ENCODE measurements around the gene PLXNA4.

PLXNA4 gene

GRCh38 chr7:132098327-132098726 is 477.9 kb downstream of the PLXNA4 start:
- H3K9me2 ChIP-seq (replicated peaks; ENCODE audit: control insufficient read depth, low read length): no peaks in the 10 kb centered on the region
- H3K36me3 ChIP-seq (ENCODE audit: control insufficient read depth, low read length): no peaks in the 10 kb centered on the region
- no peaks in the 10 kb centered on the region for H3K9me3 ChIP-seq (ENCODE audit: control insufficient read depth, insufficient read depth, low read length)
- no peaks in the 10 kb centered on the region for H3K79me2 ChIP-seq (ENCODE audit: control insufficient read depth, low read length)
- H3K4me2 ChIP-seq (ENCODE audit: low read length): no peak overlapping the region
- no peak overlapping the region for H3K4me3 ChIP-seq (ENCODE audit: low read length)
- TF ChIP-seq EZH2phosphoT487 (IDR thresholded peaks at IDR 0.05; ENCODE audit: borderline replicate concordance, low read length): no peak
- TF ChIP-seq, protein P1, sequence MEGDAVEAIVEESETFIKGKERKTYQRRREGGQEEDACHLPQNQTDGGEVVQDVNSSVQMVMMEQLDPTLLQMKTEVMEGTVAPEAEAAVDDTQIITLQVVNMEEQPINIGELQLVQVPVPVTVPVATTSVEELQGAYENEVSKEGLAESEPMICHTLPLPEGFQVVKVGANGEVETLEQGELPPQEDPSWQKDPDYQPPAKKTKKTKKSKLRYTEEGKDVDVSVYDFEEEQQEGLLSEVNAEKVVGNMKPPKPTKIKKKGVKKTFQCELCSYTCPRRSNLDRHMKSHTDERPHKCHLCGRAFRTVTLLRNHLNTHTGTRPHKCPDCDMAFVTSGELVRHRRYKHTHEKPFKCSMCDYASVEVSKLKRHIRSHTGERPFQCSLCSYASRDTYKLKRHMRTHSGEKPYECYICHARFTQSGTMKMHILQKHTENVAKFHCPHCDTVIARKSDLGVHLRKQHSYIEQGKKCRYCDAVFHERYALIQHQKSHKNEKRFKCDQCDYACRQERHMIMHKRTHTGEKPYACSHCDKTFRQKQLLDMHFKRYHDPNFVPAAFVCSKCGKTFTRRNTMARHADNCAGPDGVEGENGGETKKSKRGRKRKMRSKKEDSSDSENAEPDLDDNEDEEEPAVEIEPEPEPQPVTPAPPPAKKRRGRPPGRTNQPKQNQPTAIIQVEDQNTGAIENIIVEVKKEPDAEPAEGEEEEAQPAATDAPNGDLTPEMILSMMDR (IDR thresholded peaks at IDR 0.05; ENCODE audit: low read depth, low read length, poor library complexity, severe bottlenecking): no peak
- no peaks in the 10 kb centered on the region for H4K20me1 ChIP-seq (ENCODE audit: control insufficient read depth, insufficient read depth, low read depth, low read length)
- no peak overlapping the region for H3K27ac ChIP-seq (ENCODE audit: low read depth, low read length)
- no peaks in the 10 kb centered on the region for H3K4me1 ChIP-seq (ENCODE audit: control insufficient read depth, low read length)
- H3F3A ChIP-seq (ENCODE audit: control insufficient read depth, insufficient read depth): no peaks in the 10 kb centered on the region
- H3K27me3 ChIP-seq (ENCODE audit: control insufficient read depth, low read length): no peaks in the 10 kb centered on the region; the same call in 1 of the 2 replicates

- Histone ChIP-seq H3K9me2 (replicated peaks; ENCODE audit: control insufficient read depth, low read length) (no peaks in the 10 kb centered on the region), H3K79me2 (ENCODE audit: control insufficient read depth, low read length) (no peaks in the 10 kb centered on the region), H3K4me2 (ENCODE audit: low read length) (no peak overlapping the region), H3K4me1 (ENCODE audit: control insufficient read depth, low read length) (no peaks in the 10 kb centered on the region), H3K36me3 (ENCODE audit: control insufficient read depth, low read length) (no peaks in the 10 kb centered on the region), H3K27ac (ENCODE audit: low read depth, low read length) (no peak overlapping the region), H3K9me3 (ENCODE audit: control insufficient read depth, insufficient read depth, low read length) (no peaks in the 10 kb centered on the region), H3F3A (ENCODE audit: control insufficient read depth, insufficient read depth) (no peaks in the 10 kb centered on the region), H4K20me1 (ENCODE audit: control insufficient read depth, insufficient read depth, low read depth, low read length) (no peaks in the 10 kb centered on the region), H3K4me3 (ENCODE audit: low read length) (no peak overlapping the region), H3K27me3 (ENCODE audit: control insufficient read depth, low read length) (no peaks in the 10 kb centered on the region; the same call in 1 of the 2 replicates)
- TF ChIP-seq, protein P1 (IDR thresholded peaks at IDR 0.05; ENCODE audit: low read depth, low read length, poor library complexity, severe bottlenecking): no peak
- TF ChIP-seq EZH2phosphoT487 (IDR thresholded peaks at IDR 0.05; ENCODE audit: borderline replicate concordance, low read length): no peak
Measured at GRCh38 chr7:132097550-132098134, 478.6 kb downstream of the PLXNA4 start.

DNA sequence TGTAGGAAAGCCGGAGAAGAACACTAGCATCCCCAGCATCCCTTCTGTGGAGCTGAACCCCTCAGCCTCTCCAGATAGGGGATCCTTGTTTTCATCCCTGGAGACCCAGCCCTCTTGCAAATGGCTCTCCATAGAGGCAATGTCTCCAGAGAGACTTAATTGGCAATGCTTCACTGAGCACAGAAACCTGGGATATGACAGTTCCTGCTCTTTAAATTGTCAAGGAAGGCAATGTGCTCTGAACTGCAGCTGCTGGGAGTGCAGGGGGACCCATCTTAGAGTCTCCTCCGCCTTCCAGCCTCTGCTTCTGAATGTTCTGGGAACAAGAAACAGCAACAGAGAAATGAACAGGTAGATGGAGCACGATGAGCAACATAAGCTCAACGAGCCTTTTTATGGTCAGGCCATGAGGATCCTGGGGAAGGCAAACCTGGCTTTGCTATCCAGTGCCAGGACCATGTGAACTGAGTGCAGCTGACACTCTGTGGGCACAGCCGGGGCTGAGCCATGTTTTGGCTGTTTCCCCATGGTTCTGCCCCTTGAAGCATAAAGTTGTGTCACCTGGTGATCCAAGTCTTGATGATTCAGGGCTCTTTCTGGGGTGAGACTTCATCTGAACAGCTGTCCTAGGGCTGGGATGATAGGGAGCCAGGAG is 481.0 kb downstream of the PLXNA4 start:
- Histone ChIP-seq H3K27ac (ENCODE audit: low read depth, low read length) (no peak overlapping the region), H3K4me1 (ENCODE audit: control insufficient read depth, low read length) (no peaks in the 10 kb centered on the region), H3K36me3 (ENCODE audit: control insufficient read depth, low read length) (no peaks in the 10 kb centered on the region), H3K9me3 (ENCODE audit: control insufficient read depth, insufficient read depth, low read length) (no peaks in the 10 kb centered on the region), H3K9me2 (replicated peaks; ENCODE audit: control insufficient read depth, low read length) (no peaks in the 10 kb centered on the region), H3K27me3 (ENCODE audit: control insufficient read depth, low read length) (no peaks in the 10 kb centered on the region; the same call in 1 of the 2 replicates), H3K4me2 (ENCODE audit: low read length) (no peak overlapping the region), H4K20me1 (ENCODE audit: control insufficient read depth, insufficient read depth, low read depth, low read length) (no peaks in the 10 kb centered on the region), H3K4me3 (ENCODE audit: low read length) (no peak overlapping the region), H3K79me2 (ENCODE audit: control insufficient read depth, low read length) (no peaks in the 10 kb centered on the region), H3F3A (ENCODE audit: control insufficient read depth, insufficient read depth) (no peaks in the 10 kb centered on the region)
- no peak for TF ChIP-seq EZH2phosphoT487 (IDR thresholded peaks at IDR 0.05; ENCODE audit: borderline replicate concordance, low read length)
- TF ChIP-seq, protein P1 (IDR thresholded peaks at IDR 0.05; ENCODE audit: low read depth, low read length, poor library complexity, severe bottlenecking): no peak

Data from DOHH2 (cell line).